IPS DF 6.9 (cell line): ENCODE data around the gene SMAD7.

ENCODE experiments used
- DNase-seq: peaks from one replicate; pipeline ENCODE4 v3.0.0-alpha.2; 2013; ENCODE audit warnings: low read depth, low spot score
- H3K27ac ChIP-seq: one replicate; pipeline ENCODE4 v1.5.1; 2013; ENCODE audit warnings: low read length, control low read depth
- H3K27me3 ChIP-seq: 2 replicates; pipeline ENCODE4 v1.6.1; 2013; ENCODE audit warnings: mild to moderate bottlenecking, low read length; ENCODE audit not compliant: control insufficient read depth, insufficient read depth
- H3K36me3 ChIP-seq: 2 replicates; pipeline ENCODE4 v1.6.1; 2013; ENCODE audit warnings: low read length; ENCODE audit not compliant: control insufficient read depth, insufficient read depth
- H3K4me1 ChIP-seq: 2 replicates; pipeline ENCODE4 v1.6.1; 2013; ENCODE audit warnings: low read length; ENCODE audit not compliant: control insufficient read depth, insufficient read depth
- H3K4me3 ChIP-seq: 2 replicates; pipeline ENCODE4 v1.5.1; 2013; ENCODE audit warnings: mild to moderate bottlenecking, low read length
- H3K9me3 ChIP-seq: 2 replicates; pipeline ENCODE4 v1.6.1; 2013; ENCODE audit warnings: low read length, inconsistent platforms; ENCODE audit not compliant: control insufficient read depth, insufficient read depth
- WGBS: extraction: QIAGEN DNeasy Blood & Tissue Kit; methylation state at CpG from one replicate; pipeline ENCODE4 v1.1.7; 2013; ENCODE audit warnings: mixed read lengths, missing lambda C conversion rate; ENCODE audit not compliant: insufficient read length, insufficient coverage; 5-methylcytosine and 5-hydroxymethylcytosine counted together

The SMAD7 gene

GRCh38 chr18:48992791-48993555 is 42.2 kb upstream of the SMAD7 start:
- H3K27ac ChIP-seq = no peak overlapping the region
- no peaks in the 10 kb centered on the region for H3K9me3 ChIP-seq
- WGBS = no CpG with 5 or more reads among the region's 12 CpGs
- H3K4me1 ChIP-seq = peaks cover 4% of the 10 kb centered on the region; the same call in 1 of the 2 replicates
- no peak overlapping the region; the same call in 1 of the 2 replicates for H3K4me3 ChIP-seq
- H3K27me3 ChIP-seq = no peaks in the 10 kb centered on the region
- no peaks in the 10 kb centered on the region for H3K36me3 ChIP-seq
- DNase-seq = no peak

DNA sequence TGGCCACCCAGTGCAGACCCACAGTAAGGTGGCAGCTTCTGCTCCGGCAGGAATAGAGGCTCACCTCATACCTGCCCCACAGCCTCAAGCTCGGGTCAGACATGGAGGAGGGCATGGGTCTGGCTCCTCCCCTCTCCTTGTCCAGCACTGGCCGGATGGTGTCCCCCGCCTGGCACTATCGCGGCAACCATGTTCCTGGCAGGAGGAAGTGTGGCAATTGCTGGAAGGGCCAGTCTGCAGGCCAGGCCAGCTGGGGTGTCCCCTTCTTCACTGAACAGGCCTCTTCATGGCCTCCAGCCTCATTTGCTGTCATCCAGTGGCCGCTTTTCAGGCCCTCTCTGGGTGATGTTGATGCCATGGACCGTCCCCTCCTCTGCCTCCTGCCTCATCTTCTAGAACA is 41.4 kb upstream of the SMAD7 start:
- no peak overlapping the region for H3K27ac ChIP-seq
- H3K4me1 ChIP-seq = 0 out of 2 replicates have a peak, but pooled peaks cover 1% of the 10 kb centered on the region
- no peaks in the 10 kb centered on the region for H3K36me3 ChIP-seq
- no peaks in the 10 kb centered on the region for H3K27me3 ChIP-seq
- WGBS = no CpG with 5 or more reads among the region's 8 CpGs
- no peak overlapping the region for H3K4me3 ChIP-seq
- DNase-seq = no peak
- no peaks in the 10 kb centered on the region; the same call in 1 of the 2 replicates for H3K9me3 ChIP-seq

GRCh38 chr18:48991676-48992075 is 40.9 kb upstream of the SMAD7 start:
- Histone ChIP-seq H3K27me3 (no peaks in the 10 kb centered on the region), H3K36me3 (no peaks in the 10 kb centered on the region), H3K4me3 (no peak overlapping the region), H3K27ac (no peak overlapping the region), H3K9me3 (no peaks in the 10 kb centered on the region; the same call in 1 of the 2 replicates), H3K4me1 (0 out of 2 replicates have a peak, but pooled peaks cover 1% of the 10 kb centered on the region)
- DNase-seq = no peak
- no CpG with 5 or more reads among the region's 10 CpGs for WGBS

GRCh38 chr18:48991319-48991660 is 40.5 kb upstream of the SMAD7 start:
- Histone ChIP-seq H3K4me3 (no peak overlapping the region), H3K27ac (no peak overlapping the region), H3K9me3 (no peaks in the 10 kb centered on the region; the same call in 1 of the 2 replicates), H3K4me1 (0 out of 2 replicates have a peak, but pooled peaks cover 1% of the 10 kb centered on the region), H3K36me3 (no peaks in the 10 kb centered on the region), H3K27me3 (no peaks in the 10 kb centered on the region)
- DNase-seq = no peak
- WGBS = no CpG with 5 or more reads among the region's 5 CpGs

DNA sequence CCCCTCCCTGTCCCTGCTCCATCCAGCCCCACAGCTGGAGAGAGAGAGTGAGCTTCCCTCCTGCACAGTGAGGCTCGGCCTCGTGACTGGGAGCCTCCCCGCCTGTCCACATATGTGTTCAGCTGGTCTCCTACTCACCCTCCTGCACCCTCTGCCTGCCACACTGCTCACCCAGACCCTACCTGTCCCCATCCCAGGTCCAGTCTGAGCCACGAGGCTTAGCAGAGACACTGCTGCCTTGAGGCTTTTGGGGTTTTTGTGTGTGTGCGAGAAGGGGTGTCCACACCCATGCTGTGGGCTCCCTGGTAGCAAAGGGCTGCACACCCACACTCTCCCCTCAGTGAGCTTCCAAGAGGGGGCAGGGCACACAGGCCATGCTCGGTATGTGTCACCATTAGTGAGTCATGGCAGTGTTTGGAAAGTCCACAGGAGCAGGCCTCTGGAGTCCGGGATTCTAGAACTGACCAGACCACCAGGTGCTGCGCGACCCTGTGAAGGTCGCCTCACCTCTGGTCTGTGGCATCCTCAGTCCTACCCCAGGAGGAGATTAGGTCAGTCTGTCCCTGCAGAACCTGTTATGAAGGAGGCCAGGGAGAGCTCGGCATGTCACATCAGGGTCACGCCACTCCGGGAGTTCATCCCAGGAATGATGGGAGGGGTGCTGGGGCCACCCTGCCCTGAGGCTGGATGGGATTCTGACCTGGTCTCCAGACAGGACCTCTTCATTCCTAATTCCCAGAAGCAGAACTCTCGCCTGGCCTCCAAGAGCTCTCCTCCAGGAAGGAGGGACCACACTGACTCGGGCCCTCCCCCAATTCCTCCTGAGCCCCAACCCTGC is 39.9 kb upstream of the SMAD7 start:
- no peak overlapping the region for H3K4me3 ChIP-seq
- WGBS = no CpG with 5 or more reads among the region's 15 CpGs
- 0 out of 2 replicates have a peak, but pooled peaks cover 1% of the 10 kb centered on the region for H3K4me1 ChIP-seq
- no peaks in the 10 kb centered on the region for H3K27me3 ChIP-seq
- H3K9me3 ChIP-seq = no peaks in the 10 kb centered on the region; the same call in 1 of the 2 replicates
- no peak overlapping the region for H3K27ac ChIP-seq
- no peaks in the 10 kb centered on the region for H3K36me3 ChIP-seq
- DNase-seq = no peak

GRCh38 chr18:48989304-48990303 is 38.8 kb upstream of the SMAD7 start:
- no peak overlapping the region for H3K27ac ChIP-seq
- no peaks in the 10 kb centered on the region for H3K27me3 ChIP-seq
- no peaks in the 10 kb centered on the region for H3K36me3 ChIP-seq
- no peak overlapping the region for H3K4me3 ChIP-seq
- H3K4me1 ChIP-seq = 0 out of 2 replicates have a peak, but pooled peaks cover 1% of the 10 kb centered on the region
- DNase-seq = no peak
- H3K9me3 ChIP-seq = no peaks in the 10 kb centered on the region; the same call in 1 of the 2 replicates
- WGBS = no CpG with 5 or more reads among the region's 16 CpGs

GRCh38 chr18:48988508-48989303 is 37.9 kb upstream of the SMAD7 start:
- no CpG with 5 or more reads among the region's 15 CpGs for WGBS
- no peak overlapping the region for H3K4me3 ChIP-seq
- no peak for DNase-seq
- no peaks in the 10 kb centered on the region for H3K36me3 ChIP-seq
- no peaks in the 10 kb centered on the region for H3K27me3 ChIP-seq
- H3K4me1 ChIP-seq = 0 out of 2 replicates have a peak, but pooled peaks cover 1% of the 10 kb centered on the region
- no peaks in the 10 kb centered on the region; the same call in 1 of the 2 replicates for H3K9me3 ChIP-seq
- no peak overlapping the region for H3K27ac ChIP-seq

DNA sequence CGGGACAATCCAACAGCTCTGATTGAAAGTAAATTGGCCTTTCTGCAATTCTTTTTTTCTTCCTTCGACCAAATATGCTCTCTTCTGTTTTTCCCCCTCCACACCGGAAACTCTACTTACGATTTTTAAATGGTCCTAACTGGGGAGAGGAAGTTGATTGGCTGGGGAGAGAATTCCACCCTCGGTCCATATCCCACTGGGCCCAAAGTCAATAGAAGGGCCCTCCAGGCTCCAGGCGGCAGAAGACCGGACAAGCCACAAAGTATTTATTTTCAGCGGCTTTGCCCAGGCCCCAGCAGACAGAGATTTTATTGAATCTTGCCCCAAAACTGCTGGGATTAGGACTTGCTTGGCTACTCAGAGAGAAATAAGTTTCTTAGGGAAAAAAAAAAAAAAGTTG is 37.1 kb upstream of the SMAD7 start:
- Histone ChIP-seq H3K27me3 (no peaks in the 10 kb centered on the region), H3K4me3 (no peak overlapping the region), H3K4me1 (0 out of 2 replicates have a peak, but pooled peaks cover 1% of the 10 kb centered on the region), H3K36me3 (no peaks in the 10 kb centered on the region), H3K27ac (no peak overlapping the region), H3K9me3 (no peaks in the 10 kb centered on the region; the same call in 1 of the 2 replicates)
- no peak for DNase-seq
- WGBS = no CpG with 5 or more reads among the region's 8 CpGs
